ENCODE measurements around the gene RNF130.

The RNF130 gene

DNA sequence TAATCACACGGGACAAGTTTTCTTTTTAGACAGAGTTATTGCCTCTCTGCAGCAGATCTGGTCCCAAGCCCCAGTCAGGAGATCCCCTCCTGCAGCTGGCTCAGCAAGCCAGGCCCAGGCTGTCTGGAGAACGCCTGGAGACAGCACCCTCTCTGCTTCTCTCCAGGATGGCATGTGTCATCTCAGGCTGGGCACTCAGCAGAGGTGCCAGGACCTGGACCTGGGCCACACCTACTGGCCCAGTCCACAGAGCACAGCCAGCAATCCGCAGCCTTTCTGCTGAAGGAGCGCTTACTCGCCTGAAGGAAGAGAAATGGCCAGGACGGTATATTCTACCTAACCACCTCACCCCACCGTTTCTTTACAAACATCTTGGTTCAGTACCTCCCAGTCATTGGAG lies 159.2 kb downstream of the RNF130 start:
- no peak for DNase-seq

DNA sequence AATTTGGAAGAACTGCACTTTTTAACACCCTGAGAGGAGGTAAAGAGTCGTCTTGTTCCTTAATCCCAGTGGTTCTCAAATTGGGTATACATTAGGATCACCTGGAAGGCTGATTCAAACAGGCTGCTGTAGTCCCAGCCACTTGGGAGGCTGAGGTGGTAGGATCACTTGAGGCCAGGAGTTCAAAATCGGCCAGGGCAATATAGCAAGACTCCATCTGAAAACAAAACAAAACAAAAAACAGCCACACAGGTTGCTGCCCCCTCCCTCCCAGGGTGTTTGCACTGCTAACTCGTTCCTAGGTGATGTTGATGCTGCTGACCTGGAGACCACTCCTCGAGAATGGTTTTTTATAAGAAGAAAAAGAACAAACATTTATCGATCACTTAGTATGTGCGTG lies 162.3 kb downstream of the RNF130 start:
- DNase-seq = no peak

DNA sequence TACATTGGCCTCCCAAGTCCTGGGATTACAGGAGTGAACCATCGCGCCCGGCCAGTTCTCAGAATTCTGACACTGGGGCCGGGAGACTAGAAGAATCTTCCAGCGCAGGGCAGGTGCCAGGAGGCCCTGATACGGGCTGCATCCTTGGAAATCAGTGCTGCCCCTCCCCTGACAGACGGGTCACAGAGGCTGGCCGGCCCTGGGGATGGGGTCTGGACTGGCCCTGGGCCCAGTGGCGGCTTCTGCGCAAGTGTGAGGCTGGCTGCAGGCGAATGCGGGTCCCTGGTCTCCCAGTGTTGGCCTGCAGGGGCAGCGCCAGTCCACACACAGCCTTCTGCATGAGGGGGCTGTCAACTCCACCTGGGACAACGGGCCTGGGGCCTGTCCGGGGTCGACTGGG lies 163.0 kb downstream of the RNF130 start:
- DNase-seq = no peak

DNA sequence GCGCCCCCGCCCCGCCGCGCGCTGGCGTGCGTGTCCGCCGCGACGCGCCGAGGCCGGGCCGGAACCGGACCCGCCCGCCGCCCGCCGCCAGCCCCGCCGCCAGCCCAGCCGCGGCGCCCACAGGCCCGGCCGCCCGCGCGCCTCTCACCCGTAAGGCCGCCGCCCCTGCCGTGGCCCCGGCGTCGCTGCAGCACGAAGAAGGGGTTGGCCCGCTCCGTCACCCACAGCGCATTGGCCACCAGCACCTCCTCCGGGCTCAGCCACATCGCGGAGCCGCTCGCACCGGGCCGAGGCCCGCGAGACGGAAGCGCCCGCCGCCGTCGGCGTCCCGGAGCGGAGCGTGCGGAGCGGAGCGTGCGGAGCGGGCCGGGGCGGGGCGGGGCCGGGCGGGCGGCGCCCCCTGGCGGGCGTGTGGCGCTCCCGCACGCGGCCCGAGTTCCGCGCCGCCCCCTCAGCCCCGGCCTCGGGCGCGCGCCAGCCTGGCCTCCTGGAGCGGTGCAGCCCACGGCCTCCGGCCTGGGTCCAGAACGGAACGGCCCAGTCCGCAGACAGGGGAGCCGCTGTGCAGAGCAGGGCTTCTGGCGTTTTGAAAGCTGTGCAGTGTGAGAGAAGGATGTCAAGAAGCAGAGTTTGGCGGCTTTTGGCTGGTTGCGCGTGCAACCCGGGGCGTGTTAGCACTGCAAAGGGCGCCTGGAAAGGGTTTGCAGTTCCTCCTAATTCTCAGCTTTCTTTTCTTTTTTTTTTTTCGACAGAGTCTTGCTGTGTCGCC lies 163.8 kb downstream of the RNF130 start, which contains the start of gene TBC1D9B:
TSS of gene TBC1D9B (minus strand) at position 342 of the 769 bp plus-strand sequence. CDS start at position 266, 76 bp downstream.
- DNase-seq = peak; percentile 27

DNA sequence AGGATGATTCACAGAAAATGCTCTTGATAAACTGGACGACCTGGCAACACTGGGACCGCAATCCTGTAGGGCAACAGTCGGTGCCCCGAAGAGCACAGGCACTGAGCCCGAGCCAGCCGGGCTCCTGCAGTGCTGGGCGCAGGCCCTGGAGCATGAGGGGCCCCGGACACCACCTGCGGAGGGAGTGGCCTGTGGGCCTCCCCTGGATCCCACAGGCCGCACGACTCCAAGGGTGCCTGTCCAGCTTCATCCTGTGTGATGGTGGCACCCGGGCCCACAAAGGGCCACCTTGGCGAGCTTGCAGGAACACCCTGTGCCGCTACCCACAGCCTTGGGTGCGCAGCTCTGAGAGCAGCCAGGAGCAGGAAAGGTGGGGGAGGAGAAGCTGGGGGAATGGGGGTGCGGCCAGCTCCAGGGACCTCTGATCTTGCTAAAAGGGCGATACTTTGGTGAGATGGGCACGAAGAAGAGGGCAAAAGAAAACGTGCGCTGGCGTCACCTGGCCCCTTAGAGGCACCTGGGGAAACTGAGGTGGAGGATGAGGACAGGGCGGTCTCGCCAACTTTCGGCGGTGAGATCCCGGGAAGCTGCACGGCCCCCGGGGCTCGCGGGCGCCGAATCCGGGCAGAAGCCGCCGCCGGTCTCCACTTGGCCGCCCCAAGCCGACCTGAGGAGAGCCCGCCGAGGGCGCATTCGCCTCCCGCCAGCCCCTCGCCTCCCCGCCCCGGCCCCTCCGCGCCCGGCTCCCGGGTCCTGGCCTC lies 164.6 kb downstream of the RNF130 start:
- no peak for DNase-seq

DNA sequence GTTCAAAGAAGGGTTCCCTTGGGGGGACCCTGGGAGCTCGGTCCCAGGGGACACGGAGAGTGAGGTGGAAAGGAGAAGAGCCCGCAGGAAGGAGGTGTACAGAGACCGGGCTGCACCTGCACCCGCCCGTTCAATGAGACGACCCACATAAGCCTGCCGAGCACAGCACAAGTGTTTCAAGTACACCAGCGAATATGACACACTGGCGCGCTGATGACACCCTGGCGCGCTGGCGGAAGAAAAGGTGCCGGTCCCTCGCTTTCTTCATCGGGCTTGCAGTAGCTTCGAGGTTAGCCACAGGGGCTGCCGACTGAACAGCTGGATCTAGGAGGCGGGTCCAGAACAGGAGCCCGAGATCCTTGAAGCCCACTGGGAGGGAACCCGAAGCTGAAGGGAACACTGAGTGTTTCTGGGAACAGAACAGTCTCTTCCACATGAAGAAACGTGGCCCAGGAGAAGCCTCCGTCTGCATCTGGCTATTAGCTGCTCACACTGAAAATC lies 165.2 kb downstream of the RNF130 start:
- DNase-seq = no peak

DNA sequence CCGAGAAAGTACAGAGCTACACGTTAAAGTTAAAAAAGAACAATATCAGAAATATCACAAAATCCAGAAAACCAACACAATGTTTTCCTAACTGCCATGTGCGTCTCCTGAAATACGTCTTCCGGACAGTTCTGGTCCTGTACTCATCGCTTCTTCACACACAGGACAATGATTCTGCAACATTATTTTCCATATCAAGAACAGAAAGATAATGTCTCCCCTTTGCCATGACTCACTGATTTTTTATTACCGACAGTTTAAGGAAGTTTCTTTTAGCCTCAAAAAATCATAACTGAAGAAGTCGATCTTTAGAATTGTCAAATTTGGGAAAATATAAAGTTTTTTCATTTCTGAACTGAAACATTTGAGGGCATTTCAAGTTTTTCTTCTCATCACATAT lies 166.4 kb downstream of the RNF130 start:
- no peak for DNase-seq
